T47D (cell line): ENCODE data around the gene CCER1.

Experiments used
- DNase-seq, 2 experiments: peaks; one replicate each; pipeline versions ENCODE4 v3.0.0 to v3.0.0-alpha.2; 2011 to 2012; ENCODE audit warnings: low read depth in 1 of 2, low spot score in 1 of 2
- JUND ChIP-seq: IDR thresholded peaks from 2 replicates; pipeline ENCODE4 v1.6.1; 2012; ENCODE audit warnings: low read depth
- in situ Hi-C: cut with HindIII; loops from 2 replicates; pipeline ENCODE4 v1.10.0; 2016; ENCODE audit warnings: low sequenced_read_pairs, low pct_unique_long_range_greater_than_20kb

CCER1 gene

GRCh38 chr12:90982170-90982569, 27.2 kb upstream of the CCER1 start:
- in situ Hi-C loops = no loop called here
- TF ChIP-seq JUND = no peak
- DNase-seq = no peak

- DNase-seq = no peak
- in situ Hi-C loops = no loop called here
- no peak for TF ChIP-seq JUND
Measured at GRCh38 chr12:90979951-90980350, 25.0 kb upstream of the CCER1 start.

GRCh38 chr12:90979019-90979418, 24.0 kb upstream of the CCER1 start:
- DNase-seq = no peak
- no peak for TF ChIP-seq JUND
- in situ Hi-C loops = no loop called here

DNA sequence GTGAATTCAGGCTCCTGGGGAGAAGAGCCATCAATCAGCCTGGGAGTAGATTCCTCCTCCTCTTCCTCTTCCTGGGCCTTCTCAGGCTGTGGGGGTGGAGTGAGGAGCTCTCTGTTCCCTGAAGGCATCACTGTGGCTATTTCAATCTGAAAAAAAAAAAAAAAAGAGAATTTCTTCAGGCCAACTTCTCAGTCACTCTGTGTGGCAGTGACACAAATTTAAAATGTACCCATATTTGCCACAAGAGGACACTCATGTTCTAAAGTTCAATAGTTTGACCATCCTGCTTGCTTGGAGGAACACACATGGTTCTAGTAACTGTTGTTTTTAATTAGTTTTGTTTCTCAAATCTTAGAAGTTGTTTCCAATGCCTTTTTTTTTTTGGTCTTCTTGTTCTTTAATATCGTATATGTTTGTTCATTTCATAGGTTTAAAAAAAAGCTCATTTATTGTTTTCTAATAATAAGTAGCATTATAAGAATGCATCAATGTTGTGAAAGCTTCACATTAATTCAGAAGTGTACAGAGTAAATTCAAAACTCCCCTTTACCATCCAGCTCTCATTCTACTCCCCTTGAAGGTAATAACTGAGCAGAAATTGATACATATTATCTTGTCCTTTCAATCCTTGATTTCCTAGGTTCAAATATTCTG, 23.3 kb upstream of the CCER1 start:
- in situ Hi-C loops = no loop called here
- peak; percentile 44 to 76 for DNase-seq
- no peak for TF ChIP-seq JUND

DNA sequence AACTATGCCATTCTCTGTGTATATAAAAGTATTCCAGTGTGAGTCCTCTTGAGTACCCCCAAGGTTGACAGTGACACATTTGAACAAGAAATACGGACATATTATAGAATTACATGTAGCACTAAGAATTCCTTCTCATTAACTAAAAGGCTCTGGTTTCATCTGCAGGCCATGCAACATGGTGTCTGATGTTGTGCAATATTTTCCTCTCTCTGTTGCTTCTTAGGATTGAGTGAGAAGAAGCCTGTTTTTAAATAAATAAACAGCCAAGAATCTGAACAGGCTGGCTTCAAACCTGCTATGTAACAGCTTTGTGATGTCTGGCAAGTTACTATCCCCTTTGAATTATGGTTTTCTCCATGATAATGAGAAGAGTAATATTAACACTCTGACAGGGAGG, 22.2 kb upstream of the CCER1 start:
- DNase-seq = no peak
- TF ChIP-seq JUND = no peak
- in situ Hi-C loops = no loop called here

DNA sequence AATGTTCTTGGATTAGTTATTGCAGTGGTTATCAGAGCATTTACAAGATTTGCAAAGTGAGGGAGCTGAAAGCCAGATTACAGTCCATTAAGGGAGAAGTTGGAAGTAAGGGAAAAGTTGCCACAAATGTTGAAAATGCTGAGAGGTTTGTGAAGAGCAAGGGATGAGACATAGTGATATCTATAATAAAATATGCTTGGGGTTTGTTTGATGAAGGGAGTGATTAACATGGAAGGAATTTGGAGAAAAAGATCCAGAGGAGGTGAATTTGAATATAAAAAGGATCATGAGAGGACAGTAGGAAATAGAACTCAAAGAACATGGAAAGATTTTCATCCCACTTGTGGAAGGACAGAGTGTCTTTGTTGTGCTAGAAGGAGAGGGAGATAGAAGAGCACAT, 19.3 kb upstream of the CCER1 start:
- no peak for TF ChIP-seq JUND
- DNase-seq = no peak
- in situ Hi-C loops = no loop called here

- no peak for TF ChIP-seq JUND
- no peak for DNase-seq
- in situ Hi-C loops = no loop called here
Measured at GRCh38 chr12:90972226-90972625, 17.2 kb upstream of the CCER1 start.

GRCh38 chr12:90970911-90971310, 15.9 kb upstream of the CCER1 start:
- DNase-seq = no peak
- in situ Hi-C loops = no loop called here
- no peak for TF ChIP-seq JUND

GRCh38 chr12:90970471-90970870, 15.5 kb upstream of the CCER1 start:
- peak in 1 of 2 experiments; percentile 20 for DNase-seq
- in situ Hi-C loops = no loop called here
- no peak for TF ChIP-seq JUND

GRCh38 chr12:90969851-90970250, 14.9 kb upstream of the CCER1 start:
- in situ Hi-C loops = no loop called here
- TF ChIP-seq JUND = no peak
- DNase-seq = no peak

DNA sequence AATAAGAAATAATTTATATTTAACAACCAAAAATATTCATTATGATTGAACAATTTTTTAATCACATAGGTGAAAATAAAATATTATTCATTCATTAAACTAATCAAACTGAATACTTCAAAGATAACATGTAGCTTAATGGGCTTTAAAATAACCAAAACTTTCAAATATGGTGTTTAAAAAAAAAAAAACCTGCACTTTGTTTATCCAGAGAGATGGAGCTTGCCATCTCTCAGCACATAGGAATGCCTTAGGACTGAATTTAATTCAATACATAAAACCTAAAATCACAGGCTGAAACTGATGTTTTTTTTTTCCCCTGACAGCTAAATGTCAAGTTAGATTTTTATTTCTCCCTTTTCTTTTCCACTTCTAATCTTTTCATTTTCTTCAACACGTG, 14.4 kb upstream of the CCER1 start:
- TF ChIP-seq JUND = no peak
- DNase-seq = no peak
- in situ Hi-C loops = no loop called here

- in situ Hi-C loops = no loop called here
- no peak for TF ChIP-seq JUND
- no peak for DNase-seq
Measured at GRCh38 chr12:90965204-90965603, 10.2 kb upstream of the CCER1 start.

- in situ Hi-C loops = no loop called here
- no peak for TF ChIP-seq JUND
- no peak for DNase-seq
Measured at GRCh38 chr12:90964616-90965015, 9.6 kb upstream of the CCER1 start.

DNA sequence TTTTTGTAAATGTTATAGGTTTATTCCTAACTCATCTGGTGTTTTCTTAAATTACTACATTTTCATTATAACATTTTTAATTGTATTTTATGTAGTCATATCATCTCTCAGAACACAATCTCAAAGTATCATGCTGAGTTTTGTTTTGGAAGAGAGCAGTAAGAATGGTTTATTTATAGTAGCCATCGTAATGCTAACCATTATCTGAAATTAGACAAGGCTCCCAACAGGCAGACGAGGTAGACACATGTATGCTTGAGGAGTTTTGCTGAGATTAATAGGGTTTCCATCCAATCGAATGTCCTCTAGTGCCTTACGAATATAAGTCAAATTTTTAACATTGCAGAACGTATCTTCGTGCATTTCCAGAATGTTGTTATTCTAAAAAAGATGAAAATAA, 9.0 kb upstream of the CCER1 start:
- in situ Hi-C loops = no loop called here
- DNase-seq = no peak
- no peak for TF ChIP-seq JUND
